Frontal cortex (tissue), 4 donors: ENCODE results near the gene ADRB2. TPM values are rescaled to one million over a fixed set of nuclear protein-coding genes. Genes with fewer than 3 reads are reported as not detected.

ENCODE experiments used
- DNase-seq, 2 donors: peaks; one replicate each; pipeline ENCODE4 v3.0.0; 2012; ENCODE audit warnings: low spot score in 2 of 2
- FAIRE-seq: peaks from 2 replicates; lab custom pipeline; 2012; peaks lifted over from hg19 to GRCh38; lab: Jason Lieb, UNC
- total RNA-seq: library from RNA; depleted of rRNA; stranded (reverse); fragments of >200 nt; gene quantifications from one replicate; pipeline ENCODE4 v1.2.3, GENCODE V29; 2014
- donor health status: control.
- donor health status: control.
- donor health status: control.

ADRB2 gene
- total RNA-seq, 1 donor from 2014 or later, result 0.82 TPM

DNA sequence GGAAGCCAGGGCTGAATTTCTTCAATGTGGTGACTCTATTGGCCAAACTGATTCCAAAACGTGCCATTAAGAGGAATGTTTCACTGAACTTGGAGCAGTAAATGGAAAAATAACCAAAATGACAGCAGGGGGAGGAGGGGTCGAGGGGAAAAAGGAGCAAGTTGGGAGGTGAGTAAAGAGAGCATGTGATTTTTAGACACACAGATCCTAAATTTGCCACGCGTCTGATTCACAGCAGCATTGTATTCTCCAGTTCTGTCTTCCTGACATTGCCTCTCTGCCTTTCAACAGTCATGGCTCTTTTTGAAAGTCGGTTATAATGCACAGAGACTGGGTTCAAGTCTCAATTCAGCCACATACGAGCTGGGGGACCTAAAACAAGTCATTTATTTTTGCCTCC is 22.0 kb upstream of the ADRB2 start:
- no peak for FAIRE-seq
- DNase-seq, result no peak

DNA sequence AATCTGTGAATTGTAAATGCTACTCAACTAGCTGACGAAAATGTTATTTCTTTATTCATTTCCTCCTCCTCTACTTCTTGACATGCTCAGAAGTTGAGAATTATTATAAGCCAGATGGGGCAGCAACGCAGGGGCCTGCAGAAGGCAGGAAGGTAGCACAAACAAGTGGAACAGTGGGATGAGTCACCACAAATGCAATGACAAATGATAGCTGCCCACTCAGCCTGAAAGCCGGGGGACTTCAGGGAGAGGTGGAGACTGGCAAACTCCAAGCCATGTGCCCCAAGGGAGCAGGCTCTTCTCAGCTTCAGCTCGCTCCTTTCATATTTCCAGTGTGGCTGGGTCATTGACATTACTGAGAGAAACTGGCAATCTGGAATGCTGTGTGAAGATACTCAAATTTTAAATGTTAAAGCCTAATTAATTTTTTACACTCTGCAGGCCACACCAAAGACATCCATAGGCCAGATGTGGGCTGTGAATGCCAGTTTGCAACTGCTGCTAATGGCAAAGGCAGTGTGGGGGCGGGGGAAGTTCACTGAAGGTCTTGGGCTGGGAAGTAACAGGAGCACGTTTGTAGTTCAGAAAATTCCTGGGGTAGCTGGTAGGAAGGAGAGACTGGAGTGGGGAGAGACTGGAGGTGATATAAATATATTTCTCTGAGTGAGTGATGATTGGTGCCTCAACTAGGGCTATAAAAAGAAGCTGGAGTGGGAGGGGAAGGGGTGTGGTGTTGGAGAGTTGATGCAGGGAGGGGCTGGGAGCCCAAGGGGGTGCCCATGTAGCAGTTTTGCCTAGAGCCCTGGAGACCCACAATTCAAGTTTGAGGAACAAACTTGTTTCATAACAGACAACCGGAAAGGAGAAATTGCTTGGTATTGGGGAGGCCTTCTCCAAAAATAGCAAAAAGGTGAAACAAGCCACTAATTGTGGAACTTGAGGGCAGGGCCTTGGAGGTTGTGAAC is 20.8 kb upstream of the ADRB2 start:
- no peak for FAIRE-seq

DNA sequence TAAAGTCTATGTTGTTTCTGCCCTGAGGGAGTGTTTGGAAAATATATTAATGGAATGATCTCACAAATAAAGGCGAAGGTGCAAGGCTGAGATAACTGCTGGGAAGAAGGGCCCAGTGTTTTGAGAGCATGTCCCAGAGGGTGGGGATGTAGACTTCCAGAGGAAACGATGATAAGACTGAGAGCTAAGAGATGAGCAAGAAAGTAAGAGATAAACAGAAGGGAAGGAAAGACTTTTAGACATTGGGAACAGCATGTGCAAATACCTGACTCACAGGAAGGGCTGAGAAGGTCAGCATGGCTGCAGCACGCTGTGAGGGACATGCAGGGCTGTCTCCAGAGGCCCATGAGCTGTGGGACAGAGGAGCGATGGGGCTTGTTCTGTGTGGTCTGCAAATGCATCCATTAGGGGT is 19.9 kb upstream of the ADRB2 start:
- DNase-seq, result no peak
- FAIRE-seq, result no peak

More for the DNA sequence above, 20.8 kb upstream of the ADRB2 start:
- no peak for DNase-seq

DNA sequence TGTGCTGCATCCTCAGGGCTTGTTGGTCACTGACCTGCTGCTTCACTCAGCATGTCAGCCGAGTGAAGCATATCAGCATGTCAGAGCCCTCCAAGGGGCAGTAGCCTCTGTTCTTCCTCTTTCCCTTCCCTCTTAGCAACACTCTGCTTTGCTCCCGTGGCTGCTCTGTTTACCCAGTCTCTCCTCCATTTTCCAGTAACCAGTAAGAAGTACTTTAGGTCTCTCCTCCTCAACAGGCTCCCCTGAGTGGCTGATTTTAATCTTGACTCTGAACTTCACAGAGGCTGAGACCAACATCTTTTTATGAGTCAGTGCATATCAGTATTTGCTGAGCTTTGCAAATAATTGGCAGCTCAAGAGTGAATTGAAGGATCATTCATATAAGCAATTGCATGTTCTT is 18.6 kb upstream of the ADRB2 start:
- no peak for FAIRE-seq
- no peak for DNase-seq

DNA sequence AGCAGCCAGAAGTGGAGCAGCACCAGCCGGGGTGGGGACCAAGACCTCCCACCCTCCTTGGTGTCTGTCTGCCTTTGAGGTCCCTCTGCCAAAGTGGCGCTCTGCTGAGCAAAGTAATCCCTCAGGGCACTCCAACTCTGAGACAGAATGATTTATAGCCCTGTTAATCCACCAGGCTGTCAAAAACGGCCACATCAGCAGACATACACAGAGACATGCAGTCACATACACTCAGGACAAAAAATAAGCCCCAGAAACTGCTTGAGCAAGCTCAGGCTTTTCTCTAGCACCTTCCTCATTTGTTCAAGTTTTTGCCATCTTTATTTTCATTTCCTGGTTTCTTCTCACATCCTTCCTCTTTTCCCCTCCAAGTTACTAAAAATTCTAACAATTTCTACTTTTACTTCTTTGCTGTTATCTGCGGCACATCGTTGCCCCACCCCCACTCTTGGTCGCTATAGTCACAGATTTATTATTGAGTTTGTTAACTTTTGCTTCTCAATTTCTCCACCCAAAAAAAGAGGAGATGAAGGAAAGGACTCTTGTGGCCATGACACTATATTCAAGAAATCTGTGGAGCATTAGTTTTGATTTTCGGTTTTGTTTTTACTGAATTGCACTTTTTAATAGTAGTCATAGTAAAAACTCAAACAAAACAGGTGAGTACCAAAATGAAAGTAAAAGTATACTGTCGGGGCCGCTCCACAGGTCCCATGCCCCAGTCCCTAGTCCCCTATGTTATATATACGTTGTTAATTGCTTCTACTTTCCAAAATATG is 17.4 kb upstream of the ADRB2 start:
- FAIRE-seq (no peak), DNase-seq (no peak)

DNA sequence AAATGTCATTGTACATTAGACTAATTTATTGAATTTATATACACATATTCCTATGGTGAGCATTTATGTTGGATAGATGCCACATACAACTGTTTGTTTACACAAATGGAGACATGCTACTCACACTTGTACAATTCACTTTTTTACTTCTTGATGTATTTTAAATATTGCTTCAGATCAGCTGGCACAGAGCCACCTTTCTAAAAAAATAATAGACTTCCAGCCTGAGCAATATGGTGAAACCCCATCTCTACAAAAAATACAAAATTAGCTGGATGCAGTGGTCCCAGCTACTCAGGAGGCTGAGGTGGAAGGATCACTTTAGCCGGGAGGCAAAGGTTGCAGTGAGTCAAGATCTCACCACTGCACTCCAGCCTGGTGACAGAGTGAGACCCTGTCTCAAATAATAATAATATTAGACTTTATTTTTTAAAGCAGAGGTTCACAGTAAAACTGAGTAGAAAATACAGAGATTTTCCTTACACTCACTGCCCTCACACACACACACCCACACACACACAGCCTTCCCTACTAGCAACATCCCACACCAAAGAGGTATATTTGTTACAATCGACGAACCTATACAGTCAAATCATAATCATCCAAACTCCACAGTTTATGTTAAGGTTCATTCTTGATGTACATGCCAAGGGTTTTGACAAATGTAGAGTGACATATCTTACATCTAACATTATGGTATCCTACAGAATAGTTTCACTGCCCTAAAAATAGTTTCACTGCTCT is 16.5 kb upstream of the ADRB2 start:
- DNase-seq (no peak), FAIRE-seq (no peak)

DNA sequence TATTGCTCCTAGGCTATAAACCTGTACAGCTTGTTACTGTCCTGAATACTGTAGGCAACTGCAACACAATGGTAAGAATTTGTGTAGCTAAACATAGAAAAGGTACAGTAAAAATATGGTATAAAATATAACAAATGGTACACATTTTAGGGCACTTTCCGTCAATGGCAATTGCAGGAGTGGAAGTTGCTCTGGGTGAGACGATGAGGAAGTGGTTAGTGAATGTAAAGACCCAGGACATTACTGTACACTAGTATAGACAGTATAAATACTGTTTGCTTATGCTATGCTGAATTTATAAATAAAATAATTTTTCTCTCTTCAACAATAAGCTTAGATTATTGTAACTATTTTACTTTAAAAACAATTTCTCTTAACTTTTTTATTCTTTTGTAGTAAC is 15.6 kb upstream of the ADRB2 start:
- FAIRE-seq (peak; percentile 30), DNase-seq (no peak)

DNA sequence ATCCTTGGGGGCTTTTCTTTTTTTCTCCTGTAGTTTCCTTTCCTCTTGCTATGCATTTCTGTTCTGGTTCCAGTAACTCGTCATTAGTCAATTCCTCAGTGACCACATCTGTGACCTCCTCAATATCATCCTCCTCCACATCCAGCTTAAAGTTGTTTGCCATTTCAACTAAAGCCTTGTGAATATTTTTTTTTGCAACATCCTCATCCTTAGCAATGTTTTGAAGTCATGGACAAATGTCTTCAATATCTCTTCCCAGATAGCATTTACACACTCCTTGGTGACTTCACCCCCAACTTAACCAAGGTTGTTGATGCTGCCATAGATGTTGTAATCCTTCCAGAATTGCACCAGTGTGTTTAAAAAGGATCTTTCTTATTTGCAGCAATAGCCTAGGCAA is 14.7 kb upstream of the ADRB2 start:
- FAIRE-seq, result no peak
- DNase-seq, result no peak

DNA sequence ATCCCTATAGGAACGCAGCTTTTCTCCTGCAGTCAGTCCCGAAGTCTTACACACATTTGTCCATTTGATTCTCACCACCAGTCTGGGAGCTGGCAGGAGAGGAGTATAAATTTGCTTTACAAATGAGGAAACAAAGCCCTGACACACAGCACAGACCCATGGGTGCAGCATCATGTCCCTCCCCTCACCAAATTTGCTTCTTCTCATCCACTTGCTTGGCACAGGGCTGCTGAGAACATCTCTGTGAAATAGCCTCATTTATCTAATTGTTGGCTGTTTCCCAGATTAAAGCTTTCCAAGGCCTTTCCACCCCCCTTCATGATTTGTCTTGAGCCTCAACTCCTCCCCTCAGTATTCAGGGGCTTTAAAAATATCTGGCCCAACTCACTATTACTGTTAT is 11.3 kb upstream of the ADRB2 start:
- DNase-seq (no peak), FAIRE-seq (no peak)

DNA sequence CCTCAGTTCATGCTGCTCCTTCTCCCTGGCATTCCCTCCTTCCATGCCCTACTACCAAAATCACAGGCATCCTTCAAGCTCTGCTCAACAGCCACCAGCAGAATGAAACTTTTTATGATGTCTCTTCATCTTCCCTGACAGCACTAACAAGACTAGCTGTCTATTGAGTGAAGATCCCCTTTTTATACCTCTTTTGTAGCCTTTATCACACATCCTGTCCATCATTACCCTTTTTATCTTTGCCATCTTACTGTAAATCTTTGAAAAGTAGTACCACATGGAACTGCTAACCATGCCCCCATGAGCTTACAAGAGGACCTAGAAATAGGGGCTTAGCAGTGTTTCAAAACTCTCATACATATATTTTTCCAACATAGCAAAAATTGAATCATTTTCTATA is 10.8 kb upstream of the ADRB2 start:
- FAIRE-seq (no peak), DNase-seq (no peak)

DNA sequence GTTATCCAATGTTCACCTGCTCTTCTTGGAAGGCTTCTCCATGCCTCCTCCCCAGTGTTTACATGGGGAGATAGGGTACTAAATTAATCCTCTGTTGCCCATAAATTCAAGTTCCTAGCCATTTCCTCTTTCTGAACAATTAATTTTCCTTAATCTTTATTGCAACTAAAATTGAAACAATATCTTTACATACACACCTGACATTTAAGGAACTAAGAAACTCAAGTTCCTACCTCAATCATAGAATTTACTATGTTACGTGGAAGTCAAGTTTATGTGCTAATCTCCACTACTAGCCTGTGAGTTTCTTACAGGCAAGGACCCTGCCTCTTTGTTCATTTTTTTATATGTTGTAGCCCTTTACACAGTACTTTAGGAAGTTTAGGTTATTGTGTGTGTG is 10.1 kb upstream of the ADRB2 start:
- FAIRE-seq (no peak), DNase-seq (no peak)

DNA sequence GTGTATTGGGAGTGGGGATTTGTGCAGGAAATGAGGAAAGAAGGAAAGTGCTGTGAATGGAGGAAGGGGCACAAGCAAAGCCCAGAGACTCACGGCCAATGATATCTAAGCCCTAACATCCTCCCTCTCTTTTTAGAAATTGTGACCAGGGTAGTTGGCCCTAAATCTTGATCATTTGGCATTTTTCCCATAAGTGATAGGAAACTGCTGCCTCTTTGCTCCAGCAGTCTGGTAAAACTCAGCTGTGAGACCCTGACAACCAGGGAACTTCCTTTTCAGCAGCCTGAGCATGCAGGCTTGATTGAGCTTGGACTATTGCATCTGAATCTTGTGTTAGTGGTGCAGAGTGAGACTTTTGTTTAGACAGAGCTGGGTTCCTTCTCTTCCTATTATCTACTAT is 9.6 kb upstream of the ADRB2 start:
- FAIRE-seq (no peak), DNase-seq (no peak)

DNA sequence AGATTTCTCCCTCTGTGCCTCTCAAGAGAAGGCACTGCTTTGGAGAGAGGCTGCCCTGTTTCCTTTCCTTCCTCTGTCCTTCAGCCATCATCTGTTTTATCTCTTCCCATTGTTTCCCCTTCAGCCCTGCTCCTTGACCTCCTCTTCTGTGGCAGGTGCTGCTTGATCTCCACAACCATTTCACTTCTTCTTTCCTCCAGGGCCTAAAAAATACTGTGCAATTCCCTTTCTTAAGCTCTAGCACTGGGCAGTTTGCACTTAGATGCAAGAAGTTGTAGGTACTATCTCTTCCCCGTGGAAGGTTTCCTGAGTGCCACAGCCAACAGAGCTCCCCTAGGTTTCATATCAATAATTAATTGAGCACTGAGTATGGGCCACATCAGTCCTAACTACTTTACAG is 8.8 kb upstream of the ADRB2 start:
- no peak for DNase-seq
- FAIRE-seq, result no peak

DNA sequence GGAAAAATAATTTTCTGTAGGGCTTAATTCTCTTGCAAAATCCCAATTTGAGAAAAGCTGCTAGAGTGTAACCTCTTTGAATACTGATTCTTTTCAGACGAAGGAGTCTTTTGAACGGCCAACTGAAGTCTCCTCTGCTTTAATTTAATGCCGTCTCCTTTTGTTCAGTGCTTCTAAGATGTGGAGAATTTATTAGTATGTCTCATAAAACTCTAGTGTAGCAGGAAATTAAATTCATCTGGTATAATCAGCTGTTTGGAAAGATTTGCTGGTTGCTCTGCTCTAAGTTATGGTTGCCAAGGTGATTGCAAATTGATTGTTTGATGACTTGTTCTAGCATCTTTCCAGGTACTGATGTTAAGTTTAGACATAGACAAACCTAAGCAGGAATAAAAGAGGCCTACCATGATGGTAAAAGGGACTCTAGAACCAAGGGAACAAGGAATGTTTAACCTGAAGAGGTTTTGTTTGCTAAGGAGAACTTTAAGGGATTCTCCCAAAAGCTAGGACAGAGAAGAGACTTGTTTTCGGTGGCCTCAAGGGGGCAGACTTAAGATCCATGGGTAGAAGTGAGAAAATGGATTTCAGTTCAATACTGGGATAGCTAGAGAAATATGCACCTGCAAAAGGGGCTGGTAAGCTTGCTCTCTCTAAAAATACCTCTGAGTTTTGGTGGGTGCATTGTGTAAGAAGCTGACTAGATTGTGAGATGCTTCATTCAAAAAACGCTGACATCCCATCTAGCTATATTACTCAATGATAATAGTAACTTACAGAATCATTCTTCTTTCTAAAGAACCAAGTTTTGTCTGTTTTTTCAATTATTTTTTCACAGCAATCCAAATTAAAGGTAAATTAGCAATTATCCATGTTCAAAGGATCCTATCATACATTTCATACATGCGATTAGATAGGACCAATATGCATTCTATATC is 5.7 kb upstream of the ADRB2 start:
- DNase-seq (no peak), FAIRE-seq (no peak)

DNA sequence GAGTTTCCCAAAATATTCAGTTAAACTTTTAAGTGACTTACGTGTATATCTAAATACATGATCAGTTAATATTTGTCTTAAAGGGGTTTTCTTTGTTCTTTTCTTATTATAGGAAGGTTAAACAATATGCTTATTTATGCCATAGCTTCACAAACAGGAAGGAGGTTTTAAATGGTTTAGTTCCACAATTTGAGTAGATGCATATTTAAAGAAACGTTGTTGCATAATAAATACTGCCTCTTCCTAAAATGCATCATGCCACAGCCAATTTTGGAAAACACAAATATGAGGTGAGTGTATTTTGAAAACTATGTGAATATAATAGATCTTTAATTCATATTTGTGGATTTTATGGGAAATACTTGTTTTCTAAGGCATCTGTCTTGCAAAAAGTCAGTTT is 2.5 kb upstream of the ADRB2 start:
- FAIRE-seq, result no peak

DNA sequence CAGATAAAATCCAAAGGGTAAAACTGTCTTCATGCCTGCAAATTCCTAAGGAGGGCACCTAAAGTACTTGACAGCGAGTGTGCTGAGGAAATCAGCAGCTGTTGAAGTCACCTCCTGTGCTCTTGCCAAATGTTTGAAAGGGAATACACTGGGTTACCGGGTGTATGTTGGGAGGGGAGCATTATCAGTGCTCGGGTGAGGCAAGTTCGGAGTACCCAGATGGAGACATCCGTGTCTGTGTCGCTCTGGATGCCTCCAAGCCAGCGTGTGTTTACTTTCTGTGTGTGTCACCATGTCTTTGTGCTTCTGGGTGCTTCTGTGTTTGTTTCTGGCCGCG is 727 bp upstream of the ADRB2 start:
- DNase-seq (no peak), FAIRE-seq (no peak)

More for the DNA sequence above, 2.5 kb upstream of the ADRB2 start:
- DNase-seq, result no peak

DNA sequence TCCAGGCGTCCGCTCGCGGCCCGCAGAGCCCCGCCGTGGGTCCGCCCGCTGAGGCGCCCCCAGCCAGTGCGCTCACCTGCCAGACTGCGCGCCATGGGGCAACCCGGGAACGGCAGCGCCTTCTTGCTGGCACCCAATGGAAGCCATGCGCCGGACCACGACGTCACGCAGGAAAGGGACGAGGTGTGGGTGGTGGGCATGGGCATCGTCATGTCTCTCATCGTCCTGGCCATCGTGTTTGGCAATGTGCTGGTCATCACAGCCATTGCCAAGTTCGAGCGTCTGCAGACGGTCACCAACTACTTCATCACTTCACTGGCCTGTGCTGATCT is 294 bp downstream of the ADRB2 start:
- no peak for DNase-seq
- no peak for FAIRE-seq

DNA sequence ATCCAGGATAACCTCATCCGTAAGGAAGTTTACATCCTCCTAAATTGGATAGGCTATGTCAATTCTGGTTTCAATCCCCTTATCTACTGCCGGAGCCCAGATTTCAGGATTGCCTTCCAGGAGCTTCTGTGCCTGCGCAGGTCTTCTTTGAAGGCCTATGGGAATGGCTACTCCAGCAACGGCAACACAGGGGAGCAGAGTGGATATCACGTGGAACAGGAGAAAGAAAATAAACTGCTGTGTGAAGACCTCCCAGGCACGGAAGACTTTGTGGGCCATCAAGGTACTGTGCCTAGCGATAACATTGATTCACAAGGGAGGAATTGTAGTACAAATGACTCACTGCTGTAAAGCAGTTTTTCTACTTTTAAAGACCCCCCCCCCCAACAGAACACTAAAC is 1.3 kb downstream of the ADRB2 start:
- FAIRE-seq, result no peak
- no peak for DNase-seq

DNA sequence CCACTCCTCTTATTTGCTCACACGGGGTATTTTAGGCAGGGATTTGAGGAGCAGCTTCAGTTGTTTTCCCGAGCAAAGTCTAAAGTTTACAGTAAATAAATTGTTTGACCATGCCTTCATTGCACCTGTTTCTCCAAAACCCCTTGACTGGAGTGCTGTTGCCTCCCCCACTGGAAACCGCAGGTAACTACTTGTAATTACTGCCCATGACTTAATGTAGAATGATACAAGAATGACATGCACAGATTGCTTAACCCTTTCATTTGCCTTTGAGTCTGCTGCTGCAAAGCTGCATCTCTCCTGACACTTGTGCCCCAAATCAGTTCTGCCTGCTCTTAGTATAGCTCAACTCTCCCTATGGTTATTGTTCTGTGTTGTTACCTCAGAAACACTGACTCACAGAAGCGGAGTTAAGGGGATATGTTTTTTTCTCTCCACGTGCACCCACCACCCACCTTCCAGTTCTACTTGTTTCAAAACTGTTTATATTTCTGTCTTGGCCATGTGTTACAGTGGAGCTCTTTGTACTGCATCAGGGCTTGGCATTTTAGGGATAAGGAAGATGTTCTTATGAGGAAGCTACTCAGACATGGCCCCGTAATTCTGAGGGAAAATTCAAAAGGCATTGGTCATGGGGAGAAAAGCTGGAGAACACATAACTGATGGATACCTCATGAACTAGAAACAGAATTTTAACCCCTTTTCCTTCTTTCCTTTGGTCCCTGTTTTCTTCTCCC is 2.3 kb downstream of the ADRB2 start:
- DNase-seq (no peak), FAIRE-seq (no peak)
